ENCODE measurements around the gene FAM24B.

GRCh38 chr10:122845783-122846332 is 33.5 kb downstream of the FAM24B start, which contains the start of gene CUZD1:
- TF ChIP-seq POLR2A (IDR thresholded peaks at IDR 0.05), result no peak
- no peak for TF ChIP-seq CTCF (IDR thresholded peaks at IDR 0.05)
- no peak for TF ChIP-seq POLR2AphosphoS5 (IDR thresholded peaks at IDR 0.05)

All from upper lobe of left lung (tissue), 4 donors.